HL-60 (cell line): ENCODE data around the gene ADGRE2.

ENCODE experiments used
- DNase-seq, 2 experiments: peaks; one replicate each; pipeline ENCODE4 v3.0.0-alpha.2; 2010 to 2020; ENCODE audit warnings: low read depth in 1 of 2, low spot score in 1 of 2
- H3K27ac ChIP-seq: fragments of 250-450 bp; sonication (Bioruptor Pico); replicated peaks from 2 replicates; pipeline ENCODE4 v1.5.1; 2020; ENCODE audit warnings: mild to moderate bottlenecking, moderate library complexity
- H3K27me3 ChIP-seq: fragments of 250-450 bp; sonication (Bioruptor Pico); 2 replicates; pipeline ENCODE4 v1.5.1; 2021; ENCODE audit warnings: mild to moderate bottlenecking, moderate library complexity; ENCODE audit not compliant: insufficient read depth, poor library complexity, severe bottlenecking
- H3K4me3 ChIP-seq: replicated peaks from 2 replicates; pipeline ENCODE4 v1.5.1; 2011; ENCODE audit warnings: mild to moderate bottlenecking, control low read depth, low read length; ENCODE audit not compliant: insufficient read depth
- GABPA ChIP-seq: IDR thresholded peaks from 2 replicates; pipeline ENCODE4 v1.6.1; 2012; ENCODE audit warnings: low read depth
- POLR2AphosphoS5 ChIP-seq: IDR thresholded peaks from 2 replicates; pipeline ENCODE4 v1.6.1; 2012; ENCODE audit warnings: low read depth
- REST ChIP-seq: IDR thresholded peaks from 2 replicates; pipeline ENCODE4 v1.6.1; 2012; ENCODE audit warnings: low read depth; ENCODE audit not compliant: insufficient replicate concordance
- SPI1 ChIP-seq: IDR thresholded peaks from 2 replicates; pipeline ENCODE4 v1.6.1; 2012; ENCODE audit warnings: low read depth, mild to moderate bottlenecking, borderline replicate concordance
- TF ChIP-seq, protein P1 (sequence below): IDR thresholded peaks from one replicate; pipeline ENCODE4 v1.5.1; 2011; ENCODE audit warnings: low read length, control low read depth, inconsistent platforms; ENCODE audit not compliant: insufficient read depth

ADGRE2 gene

DNA sequence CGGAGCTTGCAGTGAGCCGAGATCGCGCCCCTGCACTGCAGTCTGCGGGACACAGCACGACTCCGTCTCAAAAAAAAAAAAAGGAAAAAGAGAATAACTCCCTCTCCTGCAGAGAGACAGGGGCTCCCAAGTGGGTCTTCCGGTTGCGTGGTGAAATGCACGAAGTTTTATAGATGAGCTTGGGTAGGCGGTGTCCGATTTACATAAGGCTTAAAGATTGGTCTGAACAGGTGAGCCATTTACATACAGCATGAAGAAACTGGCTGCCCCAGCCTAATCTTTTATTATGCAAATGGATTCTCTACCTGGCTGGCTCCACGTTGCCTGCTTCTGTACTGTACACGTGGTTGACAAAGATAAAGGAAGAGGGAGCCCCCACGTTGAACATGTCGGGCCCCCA is 19.5 kb downstream of the ADGRE2 start:
- TF ChIP-seq GABPA (no peak), POLR2AphosphoS5 (no peak), REST (no peak), SPI1 (no peak)
- TF ChIP-seq, protein P1, sequence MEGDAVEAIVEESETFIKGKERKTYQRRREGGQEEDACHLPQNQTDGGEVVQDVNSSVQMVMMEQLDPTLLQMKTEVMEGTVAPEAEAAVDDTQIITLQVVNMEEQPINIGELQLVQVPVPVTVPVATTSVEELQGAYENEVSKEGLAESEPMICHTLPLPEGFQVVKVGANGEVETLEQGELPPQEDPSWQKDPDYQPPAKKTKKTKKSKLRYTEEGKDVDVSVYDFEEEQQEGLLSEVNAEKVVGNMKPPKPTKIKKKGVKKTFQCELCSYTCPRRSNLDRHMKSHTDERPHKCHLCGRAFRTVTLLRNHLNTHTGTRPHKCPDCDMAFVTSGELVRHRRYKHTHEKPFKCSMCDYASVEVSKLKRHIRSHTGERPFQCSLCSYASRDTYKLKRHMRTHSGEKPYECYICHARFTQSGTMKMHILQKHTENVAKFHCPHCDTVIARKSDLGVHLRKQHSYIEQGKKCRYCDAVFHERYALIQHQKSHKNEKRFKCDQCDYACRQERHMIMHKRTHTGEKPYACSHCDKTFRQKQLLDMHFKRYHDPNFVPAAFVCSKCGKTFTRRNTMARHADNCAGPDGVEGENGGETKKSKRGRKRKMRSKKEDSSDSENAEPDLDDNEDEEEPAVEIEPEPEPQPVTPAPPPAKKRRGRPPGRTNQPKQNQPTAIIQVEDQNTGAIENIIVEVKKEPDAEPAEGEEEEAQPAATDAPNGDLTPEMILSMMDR, result no peak
- Histone ChIP-seq H3K27me3 (no peaks in the 10 kb centered on the region), H3K4me3 (no peak overlapping the region), H3K27ac (no peak overlapping the region)
- DNase-seq, result no peak

- DNase-seq, result no peak
- no peak overlapping the region for H3K4me3 ChIP-seq
- H3K27ac ChIP-seq, result no peak overlapping the region
- TF ChIP-seq GABPA (no peak), REST (no peak)
- TF ChIP-seq, protein P1, result no peak
- no peaks in the 10 kb centered on the region for H3K27me3 ChIP-seq
These were observed 29.8 kb downstream of the ADGRE2 start for GRCh38 chr19:14748601-14749000.

DNA sequence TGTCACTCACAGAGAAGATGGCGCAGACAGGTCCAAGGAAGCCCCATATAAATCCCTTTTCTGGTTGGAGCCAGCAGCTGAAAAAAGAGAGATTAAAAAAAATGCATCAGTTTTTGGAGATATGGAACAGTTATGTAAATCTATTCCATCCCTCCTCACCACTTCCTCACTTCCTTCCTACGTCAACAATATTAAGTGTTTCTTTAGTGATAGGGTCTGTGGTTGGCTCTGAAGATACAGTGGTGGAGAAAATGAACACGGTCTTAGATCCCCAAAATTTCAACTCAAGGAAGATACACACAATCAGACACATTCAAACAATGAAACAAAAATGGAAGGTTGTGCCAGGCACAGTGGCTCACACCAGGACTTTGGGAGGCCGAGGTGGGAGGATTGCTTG is 31.5 kb downstream of the ADGRE2 start:
- DNase-seq, result no peak
- TF ChIP-seq GABPA (no peak), REST (no peak), POLR2AphosphoS5 (no peak), SPI1 (no peak)
- TF ChIP-seq, protein P1, result no peak
- no peak overlapping the region for H3K27ac ChIP-seq
- no peak overlapping the region for H3K4me3 ChIP-seq
- H3K27me3 ChIP-seq, result no peaks in the 10 kb centered on the region
